Measurements from ENCODE around the gene CSNK2B.

Gene CSNK2B

GRCh38 chr6:31658983-31659648 lies 6.8 kb upstream of the CSNK2B start:
- peaks cover 8% of the 10 kb centered on the region for H3K4me1 ChIP-seq (ENCODE audit: insufficient read depth, insufficient read length)
- no peaks in the 10 kb centered on the region for H3K27me3 ChIP-seq (ENCODE audit: insufficient read depth, insufficient read length)
- H3K9ac ChIP-seq (ENCODE audit: insufficient read length, low read depth), result no peak overlapping the region
- H3K9me3 ChIP-seq (ENCODE audit: insufficient read depth, low read length), result no peaks in the 10 kb centered on the region
- no peak for TF ChIP-seq SUZ12 (IDR thresholded peaks at IDR 0.05; ENCODE audit: extremely low read depth, insufficient read depth, insufficient read length)
- H3K4me3 ChIP-seq (ENCODE audit: insufficient read length, low read depth), result peak overlapping the region; percentile 75
- peaks cover 51% of the 10 kb centered on the region for H3K36me3 ChIP-seq (ENCODE audit: insufficient read depth, insufficient read length, low read length)
- no peak for DNase-seq (ENCODE audit: low read depth, low spot score)

- no peak for DNase-seq (ENCODE audit: low read depth, low spot score)
- Histone ChIP-seq H3K27me3 (ENCODE audit: insufficient read depth, insufficient read length) (no peaks in the 10 kb centered on the region), H3K4me1 (ENCODE audit: insufficient read depth, insufficient read length) (peaks cover 11% of the 10 kb centered on the region), H3K9me3 (ENCODE audit: insufficient read depth, low read length) (no peaks in the 10 kb centered on the region), H3K4me3 (ENCODE audit: insufficient read length, low read depth) (peak overlapping the region; percentile 75), H3K9ac (ENCODE audit: insufficient read length, low read depth) (peak overlapping the region; percentile 91), H3K36me3 (ENCODE audit: insufficient read depth, insufficient read length, low read length) (peaks cover 51% of the 10 kb centered on the region)
- TF ChIP-seq SUZ12 (IDR thresholded peaks at IDR 0.05; ENCODE audit: extremely low read depth, insufficient read depth, insufficient read length) (no peak), YY1 (IDR thresholded peaks at IDR 0.05; ENCODE audit: insufficient read depth, insufficient read length) (no peak)
Measured at GRCh38 chr6:31659649-31660380, 6.1 kb upstream of the CSNK2B start.

- Histone ChIP-seq H3K4me1 (ENCODE audit: insufficient read depth, insufficient read length) (peaks cover 11% of the 10 kb centered on the region), H3K4me3 (ENCODE audit: insufficient read length, low read depth) (peak within 1 kb of the TSS; percentile 75), H3K27me3 (ENCODE audit: insufficient read depth, insufficient read length) (no peaks in the 10 kb centered on the region), H3K9ac (ENCODE audit: insufficient read length, low read depth) (peak within 1 kb of the TSS; percentile 91), H3K36me3 (ENCODE audit: insufficient read depth, insufficient read length, low read length) (peaks cover 51% of the 10 kb centered on the region), H3K9me3 (ENCODE audit: insufficient read depth, low read length) (no peaks in the 10 kb centered on the region)
- TF ChIP-seq YY1 (IDR thresholded peaks at IDR 0.05; ENCODE audit: insufficient read depth, insufficient read length) (no peak), SUZ12 (IDR thresholded peaks at IDR 0.05; ENCODE audit: extremely low read depth, insufficient read depth, insufficient read length) (no peak), ZNF274 (IDR thresholded peaks at IDR 0.05; ENCODE audit: low read depth, low read length) (no peak)
- peak; percentile 68 for DNase-seq (ENCODE audit: low read depth, low spot score)
Measured at GRCh38 chr6:31660381-31661261, 5.3 kb upstream of the CSNK2B start, which contains the start of gene C6orf47. TSS of gene C6orf47 (minus strand) at chr6:31660778. CDS start at chr6:31659947, 831 bp downstream.

- H3K27me3 ChIP-seq (ENCODE audit: insufficient read depth, insufficient read length), result no peaks in the 10 kb centered on the region
- no peak overlapping the region for H3K4me3 ChIP-seq (ENCODE audit: insufficient read length, low read depth)
- peaks cover 48% of the 10 kb centered on the region for H3K36me3 ChIP-seq (ENCODE audit: insufficient read depth, insufficient read length, low read length)
- no peaks in the 10 kb centered on the region for H3K9me3 ChIP-seq (ENCODE audit: insufficient read depth, low read length)
- TF ChIP-seq SUZ12 (IDR thresholded peaks at IDR 0.05; ENCODE audit: extremely low read depth, insufficient read depth, insufficient read length), result no peak
- no peak for TF ChIP-seq YY1 (IDR thresholded peaks at IDR 0.05; ENCODE audit: insufficient read depth, insufficient read length)
- no peak for TF ChIP-seq ZNF274 (IDR thresholded peaks at IDR 0.05; ENCODE audit: low read depth, low read length)
- H3K9ac ChIP-seq (ENCODE audit: insufficient read length, low read depth), result peak overlapping the region; percentile 70
- DNase-seq (ENCODE audit: low read depth, low spot score), result no peak
- peaks cover 11% of the 10 kb centered on the region for H3K4me1 ChIP-seq (ENCODE audit: insufficient read depth, insufficient read length)
Measured at GRCh38 chr6:31661262-31662123, 4.4 kb upstream of the CSNK2B start.

- H3K9ac ChIP-seq (ENCODE audit: insufficient read length, low read depth), result no peak overlapping the region
- no peak for DNase-seq (ENCODE audit: low read depth, low spot score)
- TF ChIP-seq ZNF274 (IDR thresholded peaks at IDR 0.05; ENCODE audit: low read depth, low read length), result no peak
- no peak for TF ChIP-seq SUZ12 (IDR thresholded peaks at IDR 0.05; ENCODE audit: extremely low read depth, insufficient read depth, insufficient read length)
- TF ChIP-seq YY1 (IDR thresholded peaks at IDR 0.05; ENCODE audit: insufficient read depth, insufficient read length), result no peak
- H3K36me3 ChIP-seq (ENCODE audit: insufficient read depth, insufficient read length, low read length), result peaks cover 52% of the 10 kb centered on the region
- peaks cover 12% of the 10 kb centered on the region for H3K4me1 ChIP-seq (ENCODE audit: insufficient read depth, insufficient read length)
- H3K4me3 ChIP-seq (ENCODE audit: insufficient read length, low read depth), result no peak overlapping the region
- no peaks in the 10 kb centered on the region for H3K27me3 ChIP-seq (ENCODE audit: insufficient read depth, insufficient read length)
- H3K9me3 ChIP-seq (ENCODE audit: insufficient read depth, low read length), result no peaks in the 10 kb centered on the region
Measured at GRCh38 chr6:31662124-31662723, 3.7 kb upstream of the CSNK2B start.
